ENCODE measurements around the gene GTPBP2. TPM values are rescaled to one million over a fixed set of nuclear protein-coding genes. Genes with fewer than 3 reads are reported as not detected.
A peak's percentile ranks its signal among the peaks of the same experiment; 100 is the strongest.

The GTPBP2 gene
- total and polyA plus RNA-seq, 2 of the 13 experiments (the other 11 are each of a cell fraction or from before 2014, with no cell fraction given) = 26.9 to 88.2 TPM

GRCh38 chr6:43635387-43636307 is 6.6 kb upstream of the GTPBP2 start, which contains the start of gene MAD2L1BP (continued):
- TF ChIP-seq PTBP1 (IDR thresholded peaks at IDR 0.05; ENCODE audit: low read depth, low read length, poor library complexity, severe bottlenecking) (peak; percentile 38), ZFX (CRISPR knock-in tag; IDR thresholded peaks at IDR 0.05; ENCODE audit: low read depth) (peak; percentile 79), RARG (CRISPR knock-in tag; IDR thresholded peaks at IDR 0.05; ENCODE audit: low read depth) (no peak), ZNF138 (CRISPR knock-in tag; IDR thresholded peaks at IDR 0.05; ENCODE audit: low read depth) (0 out of 2 replicates have a peak, but pooled peaks have one; percentile 65), ETV6 (CRISPR knock-in tag; conservative IDR thresholded peaks at IDR 0.05) (peak; percentile 84; the same call in 1 of the 2 replicates), E2F2 (CRISPR knock-in tag; IDR thresholded peaks at IDR 0.05; ENCODE audit: borderline replicate concordance) (peak; percentile 53; the same call in 1 of the 2 replicates), ZNF720 (CRISPR knock-in tag; IDR thresholded peaks at IDR 0.05) (no peak), PPARG (CRISPR knock-in tag; conservative IDR thresholded peaks at IDR 0.05) (no peak), ZNF556 (CRISPR knock-in tag; IDR thresholded peaks at IDR 0.05; ENCODE audit: borderline replicate concordance) (peak; percentile 81; the same call in 1 of the 2 replicates), ZNF530 (CRISPR knock-in tag; IDR thresholded peaks at IDR 0.05; ENCODE audit: low read depth) (no peak), NONO (IDR thresholded peaks at IDR 0.05) (no peak), NONO (CRISPR knock-in tag; conservative IDR thresholded peaks at IDR 0.05) (peak; percentile 72), ZNF614 (CRISPR knock-in tag; IDR thresholded peaks at IDR 0.05; ENCODE audit: borderline replicate concordance) (peak; percentile 73; the same call in 1 of the 2 replicates), ZNF780A (CRISPR knock-in tag; IDR thresholded peaks at IDR 0.05) (peak; percentile 61; the same call in 1 of the 2 replicates), ATF7 (IDR thresholded peaks at IDR 0.05) (no peak), ATF7 (CRISPR knock-in tag; IDR thresholded peaks at IDR 0.05) (peak; percentile 47; the same call in 1 of the 2 replicates), ZNF230 (CRISPR knock-in tag; IDR thresholded peaks at IDR 0.05) (no peak), HNF4A (CRISPR knock-in tag; IDR thresholded peaks at IDR 0.05) (peak; percentile 67; the same call in 1 of the 2 replicates), JUN (CRISPR knock-in tag; IDR thresholded peaks at IDR 0.05) (peak; percentile 56; the same call in 1 of the 2 replicates), BCLAF1 (IDR thresholded peaks at IDR 0.05) (no peak), ZNF496 (CRISPR knock-in tag; IDR thresholded peaks at IDR 0.05; ENCODE audit: insufficient replicate concordance) (no peak), NFKBIZ (CRISPR knock-in tag; IDR thresholded peaks at IDR 0.05) (no peak), PRMT3 (CRISPR knock-in tag; IDR thresholded peaks at IDR 0.05; ENCODE audit: borderline replicate concordance, low read depth) (no peak), ZBTB33 (CRISPR knock-in tag; IDR thresholded peaks at IDR 0.05) (no peak), ARNT (IDR thresholded peaks at IDR 0.05) (no peak)
